Bone marrow (tissue), 2 donors: ENCODE data around the gene DHX8.
"Not testable (repeated sequence)": the region's sequence is repeated elsewhere in the genome, so short reads cannot be mapped to it uniquely, and the experiment has no call there.

Experiments
- DNase-seq, 2 donors: peaks; one replicate each; lab custom pipeline; 2025; lab: John Stamatoyannopoulos, UW

The DHX8 gene

GRCh38 chr17:43462569-43462968, 21.2 kb upstream of the DHX8 start:
- not testable (repeated sequence) for DNase-seq

GRCh38 chr17:43463241-43463640, 20.5 kb upstream of the DHX8 start:
- DNase-seq, result no peak

- DNase-seq, result no peak
These were observed 19.7 kb upstream of the DHX8 start for GRCh38 chr17:43464046-43464445.

- no peak for DNase-seq
These were observed 18.7 kb upstream of the DHX8 start for GRCh38 chr17:43465049-43465448.

- DNase-seq, result no peak
These were observed 15.7 kb upstream of the DHX8 start for GRCh38 chr17:43467981-43468581.

GRCh38 chr17:43468691-43469139, 15.1 kb upstream of the DHX8 start:
- no peak for DNase-seq

GRCh38 chr17:43469145-43469544, 14.6 kb upstream of the DHX8 start:
- no peak for DNase-seq

- no peak for DNase-seq
These were observed 12.1 kb upstream of the DHX8 start for GRCh38 chr17:43471585-43472160.

GRCh38 chr17:43475494-43476089, 8.2 kb upstream of the DHX8 start:
- no peak for DNase-seq

GRCh38 chr17:43476306-43476705, 7.5 kb upstream of the DHX8 start:
- not testable (repeated sequence) for DNase-seq

- no peak for DNase-seq
These were observed 5.7 kb upstream of the DHX8 start for GRCh38 chr17:43477832-43478634.

GRCh38 chr17:43479948-43480347, 3.8 kb upstream of the DHX8 start:
- no peak for DNase-seq

GRCh38 chr17:43482103-43483012, 1.4 kb upstream of the DHX8 start:
- no peak for DNase-seq

- no peak for DNase-seq
These were observed 6.8 kb downstream of the DHX8 start for GRCh38 chr17:43490621-43491020.

- not testable (repeated sequence) for DNase-seq
These were observed 25.7 kb downstream of the DHX8 start for GRCh38 chr17:43509440-43509839.

GRCh38 chr17:43511199-43511598, 27.4 kb downstream of the DHX8 start:
- DNase-seq, result not testable (repeated sequence)

GRCh38 chr17:43515656-43516055, 31.9 kb downstream of the DHX8 start:
- DNase-seq, result no peak

- no peak for DNase-seq
These were observed 33.4 kb downstream of the DHX8 start for GRCh38 chr17:43517161-43517560.

- DNase-seq, result no peak
These were observed 34.0 kb downstream of the DHX8 start for GRCh38 chr17:43517615-43518386.

GRCh38 chr17:43521389-43521788, 37.6 kb downstream of the DHX8 start:
- no peak for DNase-seq
